NOMO-1 (cell line): ENCODE measurements around the gene SCNN1G.
A peak's percentile ranks its signal among the peaks of the same experiment; 100 is the strongest.
"Not testable (repeated sequence)": the region's sequence is repeated elsewhere in the genome, so short reads cannot be mapped to it uniquely, and the experiment has no call there.

Experiments used
- DNase-seq, 2 experiments: peaks; one replicate each; lab custom pipeline; 2025; ENCODE audit not compliant: unreplicated experiment in 2 of 2; lab: John Stamatoyannopoulos, UW

SCNN1G gene, protein sequence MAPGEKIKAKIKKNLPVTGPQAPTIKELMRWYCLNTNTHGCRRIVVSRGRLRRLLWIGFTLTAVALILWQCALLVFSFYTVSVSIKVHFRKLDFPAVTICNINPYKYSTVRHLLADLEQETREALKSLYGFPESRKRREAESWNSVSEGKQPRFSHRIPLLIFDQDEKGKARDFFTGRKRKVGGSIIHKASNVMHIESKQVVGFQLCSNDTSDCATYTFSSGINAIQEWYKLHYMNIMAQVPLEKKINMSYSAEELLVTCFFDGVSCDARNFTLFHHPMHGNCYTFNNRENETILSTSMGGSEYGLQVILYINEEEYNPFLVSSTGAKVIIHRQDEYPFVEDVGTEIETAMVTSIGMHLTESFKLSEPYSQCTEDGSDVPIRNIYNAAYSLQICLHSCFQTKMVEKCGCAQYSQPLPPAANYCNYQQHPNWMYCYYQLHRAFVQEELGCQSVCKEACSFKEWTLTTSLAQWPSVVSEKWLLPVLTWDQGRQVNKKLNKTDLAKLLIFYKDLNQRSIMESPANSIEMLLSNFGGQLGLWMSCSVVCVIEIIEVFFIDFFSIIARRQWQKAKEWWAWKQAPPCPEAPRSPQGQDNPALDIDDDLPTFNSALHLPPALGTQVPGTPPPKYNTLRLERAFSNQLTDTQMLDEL

DNA sequence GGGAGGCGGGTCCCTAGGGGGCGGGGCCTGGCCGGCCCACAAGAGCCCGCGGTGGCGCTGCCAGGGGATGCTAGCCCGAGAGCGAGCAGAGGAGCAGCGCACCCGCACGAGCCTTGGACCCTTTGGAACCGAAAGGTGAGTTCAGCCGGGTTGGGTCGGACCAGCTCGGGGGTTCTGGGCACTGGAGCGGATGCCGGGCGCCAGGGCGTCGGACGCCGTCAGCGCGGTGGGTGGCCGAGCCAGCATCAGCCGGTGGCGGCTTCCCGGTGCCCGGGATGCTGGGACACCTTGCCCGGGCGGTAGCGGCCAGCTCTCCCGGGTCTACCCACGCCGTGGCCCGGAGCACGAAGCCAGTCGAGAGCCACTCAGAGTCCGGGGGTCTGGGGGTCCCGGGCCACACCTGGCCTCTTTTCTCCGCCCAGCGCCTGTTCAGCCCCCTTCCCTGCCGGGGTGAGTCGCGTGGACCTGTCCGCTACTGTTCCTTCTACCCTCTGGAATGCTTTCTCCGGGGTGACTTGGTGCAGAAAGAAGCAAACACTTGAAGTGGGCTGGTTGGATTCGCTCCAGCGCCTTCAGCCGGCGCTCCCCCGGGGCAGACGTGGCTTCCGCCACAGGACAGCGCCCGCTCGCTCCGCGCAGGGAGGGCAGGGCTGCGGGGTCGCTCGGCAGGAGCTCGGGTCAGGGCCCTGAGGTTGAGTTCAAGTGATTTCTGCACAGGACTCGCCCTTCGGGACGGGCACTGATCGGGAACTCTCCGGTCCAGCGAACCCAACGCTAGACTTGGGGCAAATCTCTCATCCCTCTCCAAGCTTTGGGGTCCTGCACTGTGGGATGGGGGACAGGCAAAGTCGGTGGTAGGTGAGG lies at the start of gene SCNN1G:
Gene SCNN1G (plus strand): TSS at position 67 of the 864 bp plus-strand sequence. CDS start 3,527 bp downstream, outside the sequence.
- DNase-seq: no peak

DNA sequence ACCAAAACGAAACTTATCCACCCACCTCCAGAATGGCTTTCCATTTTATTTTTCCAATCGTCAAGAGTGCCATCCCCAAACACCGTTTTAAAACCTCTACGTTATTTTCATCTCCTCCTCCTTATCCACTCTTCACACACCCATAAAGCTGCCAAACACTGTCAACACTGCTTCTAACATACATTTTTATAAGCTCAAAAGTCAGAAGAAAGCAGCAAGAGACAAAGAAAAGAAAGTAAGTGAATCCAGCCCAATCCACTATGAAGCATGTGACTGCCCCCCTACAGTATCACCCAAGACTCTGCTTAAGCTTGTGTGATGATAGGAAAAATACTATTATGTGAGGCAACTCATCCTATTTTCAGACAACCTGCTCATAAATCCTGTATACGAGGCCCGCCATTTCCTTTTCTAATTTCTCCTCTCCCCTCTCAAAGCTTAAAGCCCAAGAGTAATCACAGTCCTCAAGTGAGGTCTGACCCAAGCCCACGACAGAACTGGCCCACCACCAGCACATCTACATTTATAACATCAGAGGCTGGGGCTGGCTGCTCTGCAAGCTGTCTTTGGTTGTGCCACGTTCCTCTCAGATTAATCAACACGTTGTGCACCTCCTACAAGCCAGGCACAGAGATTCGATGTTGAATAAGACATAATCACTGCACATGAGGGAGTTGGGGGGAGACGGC lies 49.6 kb upstream of the SCNN1G start:
- no peak for DNase-seq

DNA sequence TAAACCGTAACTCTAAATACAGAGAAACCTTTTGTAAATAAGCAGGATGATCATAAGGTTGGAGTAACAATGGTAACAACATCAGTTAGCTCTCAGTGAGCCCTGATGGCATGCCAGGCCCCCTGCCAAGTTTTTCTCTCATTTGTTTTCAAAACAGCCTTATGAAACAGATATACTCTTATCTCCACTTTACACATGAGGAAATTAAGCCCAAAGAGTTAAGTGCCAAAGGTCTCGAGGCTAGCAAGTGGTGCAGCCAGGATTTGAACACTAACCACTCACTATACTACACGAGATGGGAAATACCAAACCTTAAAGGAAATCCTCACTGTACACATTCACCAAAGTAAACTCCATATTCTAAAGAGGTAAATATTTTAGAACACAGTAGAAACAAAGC lies 48.3 kb upstream of the SCNN1G start:
- DNase-seq: no peak

DNA sequence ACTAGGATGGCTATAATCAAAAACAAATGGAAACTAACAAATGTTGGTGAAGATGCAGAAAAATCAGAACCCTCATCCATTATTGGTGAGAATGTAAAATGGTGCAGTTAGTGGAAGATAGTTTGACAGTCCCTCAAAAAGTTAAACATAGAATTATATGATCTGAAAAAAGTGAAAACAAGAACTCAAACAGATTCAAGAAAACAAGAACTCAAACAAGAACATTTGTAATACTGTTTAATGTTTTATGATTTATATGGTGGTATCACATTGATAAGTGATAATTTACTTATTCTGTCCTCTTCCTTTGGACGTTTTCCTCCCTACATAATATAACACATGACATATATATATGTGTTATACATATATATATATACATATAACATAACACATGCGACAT lies 45.3 kb upstream of the SCNN1G start:
- no peak for DNase-seq

DNA sequence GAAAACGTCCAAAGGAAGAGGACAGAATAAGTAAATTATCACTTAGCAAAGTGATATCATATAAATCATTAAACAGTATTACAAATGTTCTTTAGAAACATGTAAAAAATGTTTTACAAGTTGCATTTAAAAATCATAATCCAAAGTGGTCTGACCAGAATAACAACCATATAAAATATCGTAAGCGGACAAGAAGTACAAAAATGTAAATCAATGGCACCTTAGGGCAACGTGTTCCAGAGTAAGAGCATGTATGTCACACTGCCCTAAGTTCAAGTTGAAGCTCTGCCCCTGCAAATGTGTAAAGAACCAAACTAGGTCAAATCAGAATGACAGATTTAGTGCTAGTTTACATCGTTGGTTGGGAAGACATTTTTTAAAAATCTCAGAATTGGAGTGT lies 44.7 kb upstream of the SCNN1G start:
- no peak for DNase-seq

DNA sequence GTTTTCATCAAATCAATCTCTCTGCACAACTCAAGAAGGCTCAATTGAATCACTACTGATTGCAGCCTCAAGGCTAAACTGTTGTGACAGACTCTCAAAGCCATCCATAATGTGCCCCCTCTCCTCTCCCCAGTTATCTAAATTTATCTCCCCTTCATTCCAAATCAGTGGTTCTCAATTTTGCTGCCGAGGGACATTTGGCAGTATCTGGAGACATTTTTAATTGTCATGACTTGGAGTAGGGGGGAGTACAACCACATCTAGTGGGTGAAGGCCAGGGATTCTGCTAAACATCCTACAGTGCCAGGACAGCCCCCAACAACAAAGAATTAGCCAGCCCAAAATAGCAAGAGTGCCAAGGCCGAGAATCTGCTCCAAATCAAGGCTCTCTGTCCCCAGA lies 42.4 kb upstream of the SCNN1G start:
- no peak for DNase-seq

DNA sequence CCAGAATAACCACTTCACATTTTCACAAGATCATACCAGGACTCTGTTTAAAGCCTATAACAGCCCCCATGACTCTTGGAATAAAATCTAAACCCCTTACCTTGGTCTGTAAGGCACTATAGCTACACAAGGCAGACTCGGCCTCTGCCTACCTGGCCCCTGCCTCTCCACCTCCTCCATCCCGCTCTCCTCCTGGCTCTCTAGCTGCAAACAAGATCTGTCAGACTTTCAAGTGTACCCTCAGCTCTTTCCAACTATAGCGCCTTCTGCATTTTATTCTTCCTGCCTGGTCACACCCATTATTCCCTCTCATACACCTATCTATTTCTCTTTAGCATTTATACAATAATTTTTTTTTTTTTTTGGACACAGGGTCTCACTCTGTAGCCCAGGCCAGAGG lies 41.5 kb upstream of the SCNN1G start:
- no peak for DNase-seq

DNA sequence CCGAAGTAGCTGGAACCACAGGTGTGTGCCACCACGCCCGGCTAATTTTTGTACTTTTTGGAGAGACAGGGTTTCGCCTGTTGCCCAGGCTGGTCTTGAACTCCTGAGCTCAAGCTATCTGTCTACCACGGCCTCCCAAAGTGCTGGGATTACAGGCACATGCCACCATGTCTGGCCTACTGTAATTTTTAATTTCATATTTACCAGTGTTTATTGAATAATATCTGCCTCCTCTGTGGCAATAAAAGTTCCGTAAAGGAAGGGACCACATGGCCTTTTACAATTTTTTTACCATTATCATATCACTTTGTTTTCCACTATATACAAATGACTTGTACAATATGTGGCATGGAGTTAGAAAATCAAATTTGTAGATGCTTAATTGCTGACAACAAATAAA lies 41.0 kb upstream of the SCNN1G start:
- DNase-seq: no peak

DNA sequence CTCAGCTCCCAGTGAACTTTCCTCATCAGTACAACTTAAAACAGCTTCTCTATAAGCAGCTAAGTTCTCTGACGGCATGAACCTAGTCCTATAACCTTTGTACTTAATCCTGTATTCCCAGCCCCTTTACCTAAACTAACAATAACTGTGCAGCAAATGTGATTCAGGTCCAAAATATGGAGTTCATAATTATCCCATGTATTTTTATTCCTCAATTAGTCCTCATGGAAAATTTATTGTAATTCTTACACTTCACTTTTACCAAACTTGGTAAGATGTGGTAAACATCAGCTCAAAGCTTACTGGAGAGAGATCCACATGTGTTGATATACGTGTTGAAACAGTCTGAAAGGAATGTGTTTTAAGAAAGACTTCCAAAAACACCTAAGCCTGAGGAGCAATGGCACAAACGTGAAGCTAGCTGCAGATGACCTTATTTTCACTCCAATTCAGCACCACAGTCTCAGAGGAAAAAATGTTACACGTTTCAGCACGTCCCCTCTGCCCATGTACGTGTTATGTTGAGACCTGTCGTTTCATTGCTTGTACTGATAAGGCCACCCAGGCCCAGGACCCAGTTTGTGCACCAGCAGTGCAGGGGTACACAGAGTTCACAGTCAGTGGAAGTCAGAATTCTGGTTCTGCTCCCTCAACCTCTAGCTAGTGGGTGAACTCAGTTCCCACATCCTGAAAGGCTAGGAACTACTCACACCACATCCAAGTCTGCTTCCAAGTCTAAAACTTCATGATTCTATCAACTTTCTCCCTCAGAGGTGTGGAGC lies 40.4 kb upstream of the SCNN1G start:
- DNase-seq: no peak

DNA sequence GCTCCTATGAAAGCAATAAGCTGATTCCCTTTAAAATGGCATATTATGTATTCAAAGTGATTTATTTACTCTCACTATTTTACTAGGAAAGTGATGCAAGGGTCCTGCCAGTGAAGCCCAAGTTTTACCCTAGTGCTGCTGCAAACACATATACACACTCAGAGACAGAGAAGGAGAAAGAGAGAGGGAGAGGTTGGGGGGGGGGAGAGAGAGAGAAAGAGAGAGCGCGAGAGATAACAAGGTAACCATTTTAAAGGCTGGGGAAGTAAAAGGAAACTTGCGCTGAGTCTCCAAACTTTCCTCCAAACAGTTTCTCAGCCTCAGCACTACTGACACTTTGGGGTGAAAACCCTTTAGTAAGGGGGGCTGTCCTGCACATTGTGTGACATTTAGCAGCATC lies 39.2 kb upstream of the SCNN1G start:
- no peak for DNase-seq

DNA sequence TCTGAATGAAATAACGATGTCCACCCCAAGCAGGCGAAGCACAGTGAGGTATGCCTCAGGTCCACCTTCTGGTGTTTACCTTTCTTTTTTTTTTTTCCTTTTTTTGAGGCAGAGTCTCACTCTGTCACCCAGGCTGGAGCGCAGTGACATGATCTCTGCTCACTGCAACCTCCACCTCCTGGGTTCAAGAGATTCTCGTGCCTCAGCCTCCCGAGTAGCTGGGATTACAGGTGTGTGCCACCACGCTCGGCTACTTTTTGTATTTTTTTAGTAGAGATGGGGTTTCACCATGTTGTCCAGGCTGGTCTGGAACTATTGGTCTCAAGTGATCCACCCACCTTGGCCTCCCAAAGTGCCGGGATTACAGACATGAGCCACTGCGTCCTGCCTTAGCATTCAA lies 38.2 kb upstream of the SCNN1G start:
- not testable (repeated sequence) for DNase-seq

DNA sequence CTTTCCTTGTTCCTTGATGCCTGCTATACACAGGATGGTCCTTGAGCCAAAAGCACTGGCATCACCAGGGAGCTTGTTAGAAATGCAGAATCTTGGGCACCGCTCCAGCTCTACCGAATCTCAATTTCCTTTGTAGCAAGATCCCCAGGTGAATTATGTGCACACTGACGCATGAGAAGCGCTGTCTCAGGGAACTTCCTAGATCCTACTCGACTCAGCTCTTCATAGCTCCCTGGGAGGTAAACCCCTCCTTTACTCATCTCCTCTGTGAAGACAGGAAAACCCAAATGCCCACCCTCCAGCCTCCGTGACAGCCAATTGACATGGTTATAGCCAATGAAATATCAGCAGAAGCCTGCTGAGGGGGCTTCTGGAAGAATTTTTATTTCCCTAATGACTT lies 37.4 kb upstream of the SCNN1G start:
- DNase-seq: no peak

DNA sequence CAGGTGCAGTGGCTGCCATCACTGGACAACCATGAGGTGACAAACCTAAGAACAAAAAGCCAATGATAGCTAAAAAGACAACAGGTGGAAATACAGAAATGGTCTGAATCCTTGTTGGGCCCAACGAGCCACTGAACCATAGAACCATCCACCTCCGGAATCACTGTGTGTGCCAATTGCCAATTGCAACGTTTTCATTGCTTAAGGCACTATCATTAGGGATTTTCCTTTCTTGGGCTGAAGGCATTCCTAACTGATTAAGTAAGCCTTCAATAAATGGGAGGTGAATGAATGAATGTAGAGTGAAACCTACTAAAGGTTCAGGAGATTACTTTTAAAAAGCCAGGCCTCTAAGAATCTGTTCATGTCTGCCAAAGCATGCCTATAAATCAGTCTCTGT lies 36.9 kb upstream of the SCNN1G start:
- DNase-seq: no peak

DNA sequence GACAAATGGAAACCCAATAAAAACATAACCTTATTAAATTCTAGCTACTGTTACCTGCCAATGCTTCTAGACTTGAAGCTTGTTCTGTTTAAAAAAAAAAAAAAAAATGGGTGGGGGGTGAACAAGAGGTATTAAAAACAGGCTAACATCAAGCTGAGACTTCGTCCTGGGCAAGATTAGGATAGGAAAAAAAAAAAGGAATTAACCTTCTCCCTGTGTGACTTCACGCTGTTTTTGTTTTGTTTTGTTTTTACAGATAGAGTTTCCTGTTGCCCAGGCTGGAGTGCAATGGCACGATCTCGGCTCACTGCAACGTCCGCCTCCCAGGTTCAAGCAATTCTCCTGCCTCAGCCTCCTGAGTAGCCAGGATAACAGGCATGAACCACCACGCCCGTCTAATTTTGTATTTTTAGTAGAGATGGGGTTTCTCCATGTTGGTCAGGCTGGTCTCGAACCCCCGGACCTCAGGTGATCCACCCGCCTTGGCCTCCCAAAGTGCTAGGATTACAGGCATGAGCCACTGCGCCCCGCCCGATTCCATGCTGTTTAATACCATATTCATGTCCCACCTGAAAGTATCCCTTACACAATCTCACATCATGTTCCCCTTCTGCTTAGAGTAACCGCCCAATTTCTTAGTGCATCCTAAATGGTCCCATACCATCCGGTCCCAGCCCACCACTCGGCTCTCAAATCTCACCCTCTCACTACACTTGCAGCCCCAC lies 35.5 kb upstream of the SCNN1G start:
- no peak for DNase-seq

DNA sequence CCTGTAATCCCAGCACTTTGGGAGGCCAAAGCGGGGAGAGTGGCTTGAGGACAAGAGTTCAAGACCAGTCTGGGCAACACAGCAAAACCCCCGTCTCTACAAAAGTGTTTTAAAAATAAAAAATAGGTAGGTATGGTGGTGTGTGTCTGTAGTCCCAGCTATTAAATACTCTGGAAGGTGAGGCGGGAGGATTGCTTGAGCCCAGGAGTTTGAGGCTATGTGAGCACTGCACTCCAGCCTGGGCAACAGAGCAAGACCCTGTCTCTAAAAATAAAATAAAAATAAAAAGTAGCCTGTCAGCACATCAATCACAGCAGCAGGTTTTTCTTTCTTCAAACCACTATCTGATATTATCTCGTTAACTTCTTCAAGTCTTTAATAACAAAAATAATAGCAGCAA lies 34.9 kb upstream of the SCNN1G start:
- DNase-seq: no peak

DNA sequence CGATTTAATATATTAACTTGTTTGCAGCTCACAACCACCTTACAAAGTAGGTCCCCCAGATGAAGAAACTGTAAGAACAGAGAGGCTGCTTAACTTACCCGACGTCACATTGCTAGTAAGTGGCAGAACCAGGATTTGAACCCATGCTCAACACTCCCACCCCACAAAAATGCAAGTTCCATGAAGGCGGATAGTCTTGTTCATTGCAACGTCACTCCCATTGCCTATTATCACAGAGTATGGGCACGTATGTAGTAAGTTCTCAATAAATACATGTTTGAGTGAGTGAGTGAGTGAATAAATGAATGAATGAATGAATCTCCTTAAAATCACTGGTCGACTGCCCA lies 34.4 kb upstream of the SCNN1G start:
- no peak for DNase-seq

DNA sequence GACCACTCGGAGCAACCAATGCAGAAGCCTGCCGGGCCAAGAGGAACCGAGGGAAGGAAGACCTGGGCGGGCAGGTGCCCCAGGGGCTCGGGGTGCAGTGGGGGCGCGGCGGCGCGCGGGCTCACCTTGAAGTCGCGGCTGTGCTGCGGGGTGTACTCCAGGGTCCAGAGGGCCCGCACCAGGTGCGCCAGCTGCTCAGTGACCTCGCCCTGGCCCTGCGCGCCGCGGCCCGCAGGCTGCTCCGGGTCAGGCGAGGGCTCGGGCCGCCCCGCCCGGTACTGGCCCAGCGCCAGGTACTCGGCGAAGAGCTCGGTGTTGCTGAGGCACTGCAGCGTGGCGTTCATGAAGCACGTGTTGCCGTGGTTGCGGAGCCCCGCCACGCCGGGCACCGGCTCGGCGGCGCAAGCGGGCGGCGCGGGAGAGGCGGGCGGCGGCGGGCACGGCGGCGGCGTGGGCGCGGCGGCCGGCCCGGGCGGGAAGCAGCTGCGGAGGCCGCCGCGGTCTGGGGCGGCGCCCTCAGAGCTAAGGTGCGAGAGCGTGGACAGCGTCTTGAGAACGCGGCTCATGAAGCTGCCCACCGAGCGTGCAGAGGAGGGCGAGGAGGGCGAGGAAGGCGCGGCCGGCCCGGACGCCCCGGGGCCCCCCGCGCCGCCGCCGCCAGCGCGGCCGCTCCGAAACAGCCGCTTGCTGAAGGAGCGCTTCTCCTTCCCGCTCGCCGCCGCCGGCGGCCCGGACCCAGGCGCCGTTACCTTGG lies 33.9 kb upstream of the SCNN1G start:
- DNase-seq: peak in 1 of 2 experiments; percentile 52

DNA sequence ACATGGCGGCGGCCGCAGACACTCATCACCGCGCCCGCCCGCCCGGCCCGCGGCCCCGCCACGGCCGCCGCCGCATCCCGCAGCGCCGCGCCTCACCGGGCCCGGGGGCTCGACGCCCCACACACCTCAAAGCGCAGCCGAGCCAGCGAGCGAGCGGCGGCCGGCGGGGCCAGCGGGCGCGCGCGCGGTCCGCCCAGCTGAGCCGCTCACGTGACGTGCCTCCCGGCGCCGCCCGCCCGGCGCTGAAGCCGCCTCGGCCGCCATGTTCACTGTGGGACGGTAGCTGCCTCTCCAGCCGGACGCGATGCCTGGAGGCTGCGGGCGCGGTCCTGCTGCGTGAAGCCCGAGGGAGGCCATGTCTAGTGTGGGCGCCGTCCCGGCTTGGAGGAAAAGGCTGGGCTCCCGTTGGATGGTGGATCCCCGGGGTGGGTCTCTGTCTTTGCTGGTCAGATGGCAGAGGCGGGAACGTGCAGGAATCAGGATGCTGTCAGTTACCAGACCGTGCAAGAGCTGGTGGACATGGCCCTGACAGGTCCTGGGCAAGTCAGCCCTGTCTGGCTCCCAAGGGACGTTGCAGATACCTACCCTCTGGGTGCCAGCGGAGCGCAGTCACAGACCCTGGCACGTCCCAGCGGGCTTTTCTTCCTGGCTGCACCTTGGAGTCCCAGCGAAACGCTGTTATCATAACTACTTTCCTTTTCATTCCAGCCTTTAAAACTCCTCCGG lies 33.1 kb upstream of the SCNN1G start, which contains the start of gene USP31:
Gene USP31 (minus strand): TSS at position 186 of the 726 bp plus-strand sequence. CDS start 182 bp downstream, at position 4.
- DNase-seq: peak; percentile 88 to 94
